ENCODE results near the gene ZNF408.
"Not testable (repeated sequence)": the region's sequence is repeated elsewhere in the genome, so short reads cannot be mapped to it uniquely, and the experiment has no call there.

The ZNF408 gene
- total RNA-seq, result 14.2 to 30.6 (median 22.0) reads per million in 4 experiments

- DNase-seq, result peak; percentile 98
Measured at GRCh38 chr11:46700241-46701077, at the start of gene ZNF408, which contains the start of gene ARHGAP1. Gene ZNF408 (plus strand): TSS chr11:46701031. CDS start chr11:46701048, 17 bp downstream. Gene ARHGAP1 (minus strand): TSS chr11:46700619. CDS start chr11:46696107, 4,512 bp downstream.

- no peak for DNase-seq
Measured at GRCh38 chr11:46655631-46656030, 45.2 kb upstream of the ZNF408 start.

GRCh38 chr11:46657186-46657585 lies 43.6 kb upstream of the ZNF408 start:
- DNase-seq, result no peak

- DNase-seq, result no peak
Measured at GRCh38 chr11:46658259-46658658, 42.6 kb upstream of the ZNF408 start.

- no peak for DNase-seq
Measured at GRCh38 chr11:46659908-46660307, 40.9 kb upstream of the ZNF408 start.

- no peak for DNase-seq
Measured at GRCh38 chr11:46661836-46662235, 39.0 kb upstream of the ZNF408 start.

- DNase-seq, result no peak
Measured at GRCh38 chr11:46662366-46662765, 38.5 kb upstream of the ZNF408 start.

GRCh38 chr11:46663277-46663940 lies 37.4 kb upstream of the ZNF408 start:
- DNase-seq, result no peak

GRCh38 chr11:46664612-46665011 lies 36.2 kb upstream of the ZNF408 start:
- DNase-seq, result no peak

GRCh38 chr11:46665356-46665755 lies 35.5 kb upstream of the ZNF408 start:
- no peak for DNase-seq

- no peak for DNase-seq
Measured at GRCh38 chr11:46666516-46666915, 34.3 kb upstream of the ZNF408 start.

GRCh38 chr11:46667043-46667481 lies 33.8 kb upstream of the ZNF408 start:
- no peak for DNase-seq

- no peak for DNase-seq
Measured at GRCh38 chr11:46668480-46669085, 32.2 kb upstream of the ZNF408 start.

GRCh38 chr11:46669711-46670139 lies 31.1 kb upstream of the ZNF408 start:
- no peak for DNase-seq

- not testable (repeated sequence) for DNase-seq
Measured at GRCh38 chr11:46670521-46670920, 30.3 kb upstream of the ZNF408 start.

- DNase-seq, result no peak
Measured at GRCh38 chr11:46671958-46672315, 28.9 kb upstream of the ZNF408 start.

- DNase-seq, result no peak
Measured at GRCh38 chr11:46672381-46672839, 28.4 kb upstream of the ZNF408 start.

GRCh38 chr11:46673713-46674462 lies 26.9 kb upstream of the ZNF408 start:
- no peak for DNase-seq

- DNase-seq, result no peak
Measured at GRCh38 chr11:46674463-46675287, 26.2 kb upstream of the ZNF408 start.

GRCh38 chr11:46675288-46675851 lies 25.5 kb upstream of the ZNF408 start:
- no peak for DNase-seq

GRCh38 chr11:46675949-46676348 lies 24.9 kb upstream of the ZNF408 start:
- no peak for DNase-seq

All from effector CD8-positive, alpha-beta T cell (primary cell).